ENCODE data around the gene MITD1.

MITD1 gene

DNA sequence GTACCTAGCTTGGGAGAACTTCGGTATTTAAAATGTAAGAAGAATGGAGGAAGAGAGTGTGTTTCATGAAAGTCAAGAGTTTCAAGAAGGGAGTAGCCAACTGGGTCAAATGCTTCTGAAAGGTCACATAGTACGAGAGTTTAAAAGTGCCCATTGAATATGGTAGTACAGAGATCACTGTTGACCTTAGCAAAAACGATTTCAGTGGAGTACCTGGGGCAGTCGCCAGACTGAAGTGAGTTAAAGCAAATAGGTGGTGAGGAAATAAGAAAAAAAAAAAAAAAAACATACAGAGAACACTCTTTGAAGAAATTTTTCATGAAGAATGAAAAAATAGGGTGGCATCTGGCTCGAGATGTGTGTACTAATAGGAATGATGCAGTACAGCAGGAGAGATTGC, 14.6 kb downstream of the MITD1 start:
- no peak overlapping the region for H3K4me3 ChIP-seq (IDR thresholded peaks at IDR 0.05; ENCODE audit: insufficient read depth, low read depth, low read length)
- no peaks in the 10 kb centered on the region for H3K79me2 ChIP-seq (ENCODE audit: insufficient read depth, low read depth)
- no peak overlapping the region for H2AFZ ChIP-seq (ENCODE audit: low read depth)
- no peak overlapping the region for H3K27ac ChIP-seq
- no peaks in the 10 kb centered on the region for H3K27me3 ChIP-seq (ENCODE audit: insufficient read depth, low read depth)
- H3K36me3 ChIP-seq (ENCODE audit: insufficient read depth), result peaks cover 3% of the 10 kb centered on the region; the same call in 1 of the 2 replicates
- no peak overlapping the region for H3K4me2 ChIP-seq
- H3K9ac ChIP-seq, result no peak overlapping the region
- TF ChIP-seq, protein P1, sequence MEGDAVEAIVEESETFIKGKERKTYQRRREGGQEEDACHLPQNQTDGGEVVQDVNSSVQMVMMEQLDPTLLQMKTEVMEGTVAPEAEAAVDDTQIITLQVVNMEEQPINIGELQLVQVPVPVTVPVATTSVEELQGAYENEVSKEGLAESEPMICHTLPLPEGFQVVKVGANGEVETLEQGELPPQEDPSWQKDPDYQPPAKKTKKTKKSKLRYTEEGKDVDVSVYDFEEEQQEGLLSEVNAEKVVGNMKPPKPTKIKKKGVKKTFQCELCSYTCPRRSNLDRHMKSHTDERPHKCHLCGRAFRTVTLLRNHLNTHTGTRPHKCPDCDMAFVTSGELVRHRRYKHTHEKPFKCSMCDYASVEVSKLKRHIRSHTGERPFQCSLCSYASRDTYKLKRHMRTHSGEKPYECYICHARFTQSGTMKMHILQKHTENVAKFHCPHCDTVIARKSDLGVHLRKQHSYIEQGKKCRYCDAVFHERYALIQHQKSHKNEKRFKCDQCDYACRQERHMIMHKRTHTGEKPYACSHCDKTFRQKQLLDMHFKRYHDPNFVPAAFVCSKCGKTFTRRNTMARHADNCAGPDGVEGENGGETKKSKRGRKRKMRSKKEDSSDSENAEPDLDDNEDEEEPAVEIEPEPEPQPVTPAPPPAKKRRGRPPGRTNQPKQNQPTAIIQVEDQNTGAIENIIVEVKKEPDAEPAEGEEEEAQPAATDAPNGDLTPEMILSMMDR (conservative IDR thresholded peaks at IDR 0.05; ENCODE audit: low read depth, low read length), result no peak
- peaks cover 16% of the 10 kb centered on the region for H3K4me1 ChIP-seq (ENCODE audit: low read depth, poor library complexity, severe bottlenecking)
- no peaks in the 10 kb centered on the region; the same call in 1 of the 2 replicates for H4K20me1 ChIP-seq (ENCODE audit: insufficient read depth)

DNA sequence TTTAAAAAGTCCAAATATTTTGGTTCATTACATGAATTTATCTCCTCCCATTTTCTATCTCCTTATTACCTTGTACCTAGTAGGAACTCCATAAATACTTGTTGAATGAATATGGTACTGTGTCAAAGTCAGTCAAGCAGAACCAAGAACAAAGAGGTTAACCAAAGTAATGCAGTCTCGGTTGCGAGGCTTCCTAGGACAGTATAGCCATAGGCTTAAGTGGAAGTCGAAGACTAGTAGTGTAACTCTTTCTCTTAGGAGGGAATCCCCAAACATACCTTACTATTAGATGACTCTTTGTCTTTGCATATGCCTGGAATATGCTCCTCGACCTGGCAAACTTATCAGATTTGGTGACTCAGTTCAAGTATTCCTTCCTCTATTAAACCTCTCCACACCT, 21.3 kb downstream of the MITD1 start:
- TF ChIP-seq, protein P1 (conservative IDR thresholded peaks at IDR 0.05; ENCODE audit: low read depth, low read length), result no peak
- Histone ChIP-seq H3K27ac (no peak overlapping the region), H3K27me3 (ENCODE audit: insufficient read depth, low read depth) (no peaks in the 10 kb centered on the region), H4K20me1 (ENCODE audit: insufficient read depth) (no peaks in the 10 kb centered on the region), H3K4me1 (ENCODE audit: low read depth, poor library complexity, severe bottlenecking) (peaks cover 9% of the 10 kb centered on the region), H2AFZ (ENCODE audit: low read depth) (no peak overlapping the region), H3K4me3 (IDR thresholded peaks at IDR 0.05; ENCODE audit: insufficient read depth, low read depth, low read length) (no peak overlapping the region), H3K9ac (no peak overlapping the region), H3K79me2 (ENCODE audit: insufficient read depth, low read depth) (no peaks in the 10 kb centered on the region), H3K4me2 (no peak overlapping the region), H3K36me3 (ENCODE audit: insufficient read depth) (no peaks in the 10 kb centered on the region)

DNA sequence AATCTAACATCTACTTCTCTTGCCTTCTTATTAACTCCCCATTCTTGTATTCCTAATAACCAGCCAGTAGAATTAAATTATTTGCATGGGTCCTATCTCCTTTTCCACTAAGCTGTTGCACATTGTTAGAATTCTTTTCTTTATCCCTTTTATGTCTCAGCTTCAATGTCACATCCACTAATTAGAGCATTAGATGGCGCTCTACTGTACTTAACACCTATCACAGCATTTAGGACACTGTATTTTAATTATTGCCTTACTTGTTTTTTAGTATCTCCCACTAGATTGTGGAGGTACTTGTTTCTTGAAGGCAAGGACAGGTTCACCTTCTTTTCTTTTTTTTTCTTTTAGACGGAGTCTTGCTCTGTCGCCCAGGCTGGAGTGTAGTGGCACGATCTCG, 22.3 kb downstream of the MITD1 start:
- Histone ChIP-seq H3K36me3 (ENCODE audit: insufficient read depth) (no peaks in the 10 kb centered on the region), H3K79me2 (ENCODE audit: insufficient read depth, low read depth) (no peaks in the 10 kb centered on the region), H3K27me3 (ENCODE audit: insufficient read depth, low read depth) (no peaks in the 10 kb centered on the region), H4K20me1 (ENCODE audit: insufficient read depth) (no peaks in the 10 kb centered on the region), H3K4me1 (ENCODE audit: low read depth, poor library complexity, severe bottlenecking) (peaks cover 15% of the 10 kb centered on the region), H3K9ac (no peak overlapping the region), H2AFZ (ENCODE audit: low read depth) (no peak overlapping the region), H3K27ac (no peak overlapping the region), H3K4me2 (no peak overlapping the region), H3K4me3 (IDR thresholded peaks at IDR 0.05; ENCODE audit: insufficient read depth, low read depth, low read length) (no peak overlapping the region)
- TF ChIP-seq, protein P1 (conservative IDR thresholded peaks at IDR 0.05; ENCODE audit: low read depth, low read length), result no peak

DNA sequence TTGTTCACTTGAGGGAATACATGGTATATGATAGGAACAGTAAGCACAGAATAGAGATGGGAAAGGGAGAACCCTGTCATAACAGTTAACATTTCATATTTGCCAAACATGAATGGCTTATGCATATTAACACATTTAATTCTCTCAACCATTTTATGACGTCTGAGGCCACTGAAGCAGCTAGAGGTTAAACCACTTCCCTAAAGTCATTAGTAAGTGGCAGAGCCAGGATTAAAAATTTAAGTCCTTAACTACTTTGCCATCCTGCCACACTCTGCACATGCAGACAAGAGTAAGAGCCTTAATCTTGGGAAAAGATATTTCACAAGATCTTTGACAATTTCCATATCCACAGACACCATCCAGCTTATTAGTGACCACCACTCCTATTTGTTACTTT, 24.0 kb downstream of the MITD1 start:
- Histone ChIP-seq H3K4me2 (no peak overlapping the region), H3K27ac (no peak overlapping the region), H3K4me3 (IDR thresholded peaks at IDR 0.05; ENCODE audit: insufficient read depth, low read depth, low read length) (no peak overlapping the region), H3K4me1 (ENCODE audit: low read depth, poor library complexity, severe bottlenecking) (peaks cover 15% of the 10 kb centered on the region), H4K20me1 (ENCODE audit: insufficient read depth) (no peaks in the 10 kb centered on the region), H3K9ac (no peak overlapping the region), H3K27me3 (ENCODE audit: insufficient read depth, low read depth) (no peaks in the 10 kb centered on the region), H3K36me3 (ENCODE audit: insufficient read depth) (no peaks in the 10 kb centered on the region), H3K79me2 (ENCODE audit: insufficient read depth, low read depth) (no peaks in the 10 kb centered on the region), H2AFZ (ENCODE audit: low read depth) (no peak overlapping the region)
- TF ChIP-seq, protein P1 (conservative IDR thresholded peaks at IDR 0.05; ENCODE audit: low read depth, low read length), result no peak
